Measurements from ENCODE around the gene CDH13.

Gene CDH13

DNA sequence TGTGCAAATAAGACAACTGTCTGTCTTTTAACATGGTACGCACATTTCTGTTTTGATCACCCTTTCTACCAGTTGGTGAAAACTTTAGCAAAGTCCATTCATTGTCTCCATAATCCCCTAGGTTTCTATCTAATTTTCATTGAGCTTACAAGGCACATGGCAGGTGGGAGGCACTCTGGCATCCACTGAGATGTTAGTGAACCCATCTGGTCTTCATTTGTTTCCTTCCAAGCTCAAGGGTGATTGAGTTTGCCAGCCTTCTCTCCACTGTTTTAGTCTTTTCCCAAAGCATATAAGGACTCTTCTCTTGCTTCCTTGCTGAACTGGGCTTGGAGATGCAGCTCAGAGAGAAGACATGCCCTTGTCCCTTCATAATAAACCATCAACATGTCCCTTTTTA lies 179.1 kb downstream of the CDH13 start:
- Histone ChIP-seq H4K20me1 (ENCODE audit: insufficient read depth, low read length) (no peaks in the 10 kb centered on the region), H3K4me1 (ENCODE audit: insufficient read depth, low read length) (no peaks in the 10 kb centered on the region), H3K27me3 (ENCODE audit: insufficient read depth, low read length, poor library complexity) (peaks cover 3% of the 10 kb centered on the region), H3K9me3 (ENCODE audit: insufficient read depth, low read length, severe bottlenecking) (no peaks in the 10 kb centered on the region), H3K79me2 (ENCODE audit: insufficient read depth, low read length) (no peaks in the 10 kb centered on the region), H2AFZ (ENCODE audit: low read depth, low read length) (no peak overlapping the region), H3K9ac (ENCODE audit: low read depth, low read length) (no peak overlapping the region), H3K4me3 (ENCODE audit: low read depth in 1 of 2, low read length in 2 of 2) (no peak overlapping the region), H3K4me2 (ENCODE audit: insufficient read depth, low read length) (no peak overlapping the region), H3K36me3 (ENCODE audit: insufficient read depth, low read length) (no peaks in the 10 kb centered on the region), H3K27ac (ENCODE audit: low read length) (no peak overlapping the region)
- TF ChIP-seq EZH2 (IDR thresholded peaks at IDR 0.05; ENCODE audit: borderline replicate concordance, low read depth, low read length, severe bottlenecking) (no peak), CTCF (IDR thresholded peaks at IDR 0.05; ENCODE audit: borderline replicate concordance, extremely low read depth, low read length, poor library complexity, severe bottlenecking) (no peak)
- ATAC-seq (ENCODE audit: insufficient read depth, low read depth) (no peak), DNase-seq (no peak)

DNA sequence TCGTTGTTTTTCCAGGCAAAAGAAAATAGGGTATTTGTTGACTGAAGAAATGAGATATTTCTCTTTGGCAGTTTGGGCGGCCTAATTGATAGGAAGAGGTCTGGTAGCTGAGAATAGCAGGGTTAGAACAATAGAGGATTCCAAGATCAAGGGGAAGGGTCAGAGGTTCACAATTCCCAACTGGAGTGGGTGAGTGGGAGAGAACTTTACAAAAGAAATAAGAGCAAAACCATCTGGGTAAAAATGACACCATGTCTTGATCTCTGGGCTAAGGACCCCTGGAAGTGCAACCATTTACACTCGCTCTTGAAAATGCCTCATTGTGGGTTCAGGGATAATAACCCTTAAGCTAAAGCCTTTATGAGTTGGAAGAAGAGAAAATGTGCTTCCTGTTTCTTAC lies 180.5 kb downstream of the CDH13 start:
- H3K4me1 ChIP-seq (ENCODE audit: insufficient read depth, low read length), result no peaks in the 10 kb centered on the region
- no peaks in the 10 kb centered on the region for H3K36me3 ChIP-seq (ENCODE audit: insufficient read depth, low read length)
- H2AFZ ChIP-seq (ENCODE audit: low read depth, low read length), result no peak overlapping the region
- no peak for ATAC-seq (ENCODE audit: insufficient read depth, low read depth)
- no peaks in the 10 kb centered on the region for H3K79me2 ChIP-seq (ENCODE audit: insufficient read depth, low read length)
- no peaks in the 10 kb centered on the region for H4K20me1 ChIP-seq (ENCODE audit: insufficient read depth, low read length)
- no peak overlapping the region for H3K27ac ChIP-seq (ENCODE audit: low read length)
- H3K4me2 ChIP-seq (ENCODE audit: insufficient read depth, low read length), result no peak overlapping the region
- DNase-seq, result no peak
- no peak overlapping the region for H3K4me3 ChIP-seq (ENCODE audit: low read depth in 1 of 2, low read length in 2 of 2)
- TF ChIP-seq CTCF (IDR thresholded peaks at IDR 0.05; ENCODE audit: borderline replicate concordance, extremely low read depth, low read length, poor library complexity, severe bottlenecking), result no peak
- TF ChIP-seq EZH2 (IDR thresholded peaks at IDR 0.05; ENCODE audit: borderline replicate concordance, low read depth, low read length, severe bottlenecking), result no peak
- H3K9me3 ChIP-seq (ENCODE audit: insufficient read depth, low read length, severe bottlenecking), result no peaks in the 10 kb centered on the region
- H3K27me3 ChIP-seq (ENCODE audit: insufficient read depth, low read length, poor library complexity), result peaks cover 6% of the 10 kb centered on the region
- no peak overlapping the region for H3K9ac ChIP-seq (ENCODE audit: low read depth, low read length)

DNA sequence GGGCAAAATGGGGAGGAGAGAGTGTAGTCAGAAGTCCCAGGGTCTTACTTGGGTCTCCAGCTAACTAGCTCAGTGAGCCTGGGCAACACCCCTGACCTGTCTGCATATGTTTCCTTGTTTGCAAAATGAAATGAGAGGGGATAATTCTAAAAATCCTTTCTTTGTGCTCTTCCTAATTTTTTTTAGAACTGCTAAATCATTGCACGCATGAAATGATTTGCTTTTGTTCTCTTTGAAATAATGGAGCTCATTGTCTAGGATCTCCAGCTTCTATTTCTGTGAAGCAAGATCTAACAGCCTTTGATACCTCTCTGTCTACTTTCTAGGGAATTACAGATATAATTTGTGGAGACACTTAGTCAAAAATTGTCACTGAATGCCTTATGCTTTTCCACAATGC lies 181.3 kb downstream of the CDH13 start:
- Histone ChIP-seq H3K9ac (ENCODE audit: low read depth, low read length) (no peak overlapping the region), H3K27me3 (ENCODE audit: insufficient read depth, low read length, poor library complexity) (peaks cover 4% of the 10 kb centered on the region), H4K20me1 (ENCODE audit: insufficient read depth, low read length) (no peaks in the 10 kb centered on the region), H3K4me3 (ENCODE audit: low read depth in 1 of 2, low read length in 2 of 2) (no peak overlapping the region), H3K79me2 (ENCODE audit: insufficient read depth, low read length) (no peaks in the 10 kb centered on the region), H3K4me1 (ENCODE audit: insufficient read depth, low read length) (no peaks in the 10 kb centered on the region), H3K36me3 (ENCODE audit: insufficient read depth, low read length) (no peaks in the 10 kb centered on the region), H2AFZ (ENCODE audit: low read depth, low read length) (no peak overlapping the region), H3K4me2 (ENCODE audit: insufficient read depth, low read length) (no peak overlapping the region), H3K9me3 (ENCODE audit: insufficient read depth, low read length, severe bottlenecking) (no peaks in the 10 kb centered on the region), H3K27ac (ENCODE audit: low read length) (no peak overlapping the region)
- TF ChIP-seq CTCF (IDR thresholded peaks at IDR 0.05; ENCODE audit: borderline replicate concordance, extremely low read depth, low read length, poor library complexity, severe bottlenecking) (no peak), EZH2 (IDR thresholded peaks at IDR 0.05; ENCODE audit: borderline replicate concordance, low read depth, low read length, severe bottlenecking) (no peak)
- ATAC-seq (ENCODE audit: insufficient read depth, low read depth), result no peak
- no peak for DNase-seq

DNA sequence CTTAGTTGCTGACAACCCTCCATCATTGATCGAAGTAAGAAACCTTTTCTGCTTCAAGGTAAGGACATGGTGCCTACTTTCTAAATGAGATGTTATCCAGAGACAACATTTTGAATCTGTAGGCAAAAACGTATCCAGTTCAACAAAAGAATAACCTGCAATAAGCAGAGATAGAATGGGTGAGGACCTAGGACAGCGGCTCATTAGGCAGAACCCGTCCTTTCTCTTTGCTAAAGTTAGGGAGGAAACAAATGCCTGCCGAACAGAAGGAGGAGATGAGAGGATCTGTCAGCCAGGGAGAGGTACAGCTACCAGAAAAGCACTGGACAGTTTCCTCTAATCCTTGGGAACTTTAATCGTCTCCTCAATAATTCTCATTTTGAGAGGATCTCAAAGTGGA lies 183.3 kb downstream of the CDH13 start:
- TF ChIP-seq CTCF (IDR thresholded peaks at IDR 0.05; ENCODE audit: borderline replicate concordance, extremely low read depth, low read length, poor library complexity, severe bottlenecking) (no peak), EZH2 (IDR thresholded peaks at IDR 0.05; ENCODE audit: borderline replicate concordance, low read depth, low read length, severe bottlenecking) (no peak)
- Histone ChIP-seq H4K20me1 (ENCODE audit: insufficient read depth, low read length) (no peaks in the 10 kb centered on the region), H3K27me3 (ENCODE audit: insufficient read depth, low read length, poor library complexity) (peaks cover 7% of the 10 kb centered on the region), H3K4me1 (ENCODE audit: insufficient read depth, low read length) (no peaks in the 10 kb centered on the region), H3K36me3 (ENCODE audit: insufficient read depth, low read length) (no peaks in the 10 kb centered on the region), H3K79me2 (ENCODE audit: insufficient read depth, low read length) (no peaks in the 10 kb centered on the region), H3K9ac (ENCODE audit: low read depth, low read length) (no peak overlapping the region), H3K4me2 (ENCODE audit: insufficient read depth, low read length) (no peak overlapping the region), H3K27ac (ENCODE audit: low read length) (no peak overlapping the region), H2AFZ (ENCODE audit: low read depth, low read length) (no peak overlapping the region), H3K9me3 (ENCODE audit: insufficient read depth, low read length, severe bottlenecking) (no peaks in the 10 kb centered on the region), H3K4me3 (ENCODE audit: low read depth in 1 of 2, low read length in 2 of 2) (no peak overlapping the region)
- no peak for DNase-seq
- ATAC-seq (ENCODE audit: insufficient read depth, low read depth), result no peak
